ENCODE results near the gene AHCYL2. TPM values are rescaled to one million over a fixed set of nuclear protein-coding genes. Genes with fewer than 3 reads are reported as not detected.
A peak's percentile ranks its signal among the peaks of the same experiment; 100 is the strongest.

AHCYL2 gene
- total RNA-seq, 1 donor from 2014 or later: 91.0 TPM

DNA sequence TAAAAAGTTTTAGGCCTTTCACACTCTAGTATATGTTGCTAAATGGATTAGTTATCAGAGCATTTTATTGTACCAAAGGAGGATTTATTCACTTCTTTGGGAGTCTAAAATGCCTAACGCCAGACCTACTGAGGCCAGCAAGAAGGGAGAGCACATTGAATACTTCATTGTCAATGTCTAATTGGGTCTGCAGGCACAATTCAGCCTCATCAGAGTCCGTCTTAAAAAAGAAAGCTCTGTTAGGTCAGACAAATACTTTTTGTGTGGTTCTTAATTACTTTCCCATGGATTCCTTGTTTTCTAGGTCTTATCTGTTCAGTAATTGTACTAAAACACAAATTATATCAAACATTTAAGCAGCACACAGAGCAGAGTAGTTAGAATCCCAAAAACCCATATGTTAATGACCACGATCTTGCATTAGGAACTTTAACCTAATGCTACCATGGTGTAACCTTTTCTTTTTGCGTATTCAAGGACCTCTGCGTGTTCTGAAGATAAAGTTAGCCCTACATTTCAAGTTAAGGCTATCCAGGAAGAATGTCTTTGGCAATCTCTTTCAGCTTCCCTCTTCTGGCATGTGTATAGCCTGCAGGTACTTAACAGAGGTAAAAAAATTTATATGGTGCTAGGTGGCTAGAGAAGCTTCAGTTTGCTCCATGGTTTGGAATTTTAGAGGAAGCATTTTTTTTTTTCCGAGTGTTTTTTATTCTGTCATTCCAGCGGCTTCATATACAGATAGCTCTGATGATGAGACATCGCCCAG is 163.7 kb downstream of the AHCYL2 start:
- DNase-seq (no peak), ATAC-seq (peak in 1 of 2 donors; percentile 30)
- H3K27ac ChIP-seq: no peak overlapping the region
- H3K4me3 ChIP-seq: no peak overlapping the region
- H3K36me3 ChIP-seq: peaks cover 23% of the 10 kb centered on the region
- no peaks in the 10 kb centered on the region for H3K27me3 ChIP-seq (ENCODE audit: low read depth)
- H3K4me1 ChIP-seq: no peaks in the 10 kb centered on the region
- intact Hi-C loops (cut with DNase I): no loop called here
- H3K9me3 ChIP-seq: no peaks in the 10 kb centered on the region
- TF ChIP-seq, protein P1, sequence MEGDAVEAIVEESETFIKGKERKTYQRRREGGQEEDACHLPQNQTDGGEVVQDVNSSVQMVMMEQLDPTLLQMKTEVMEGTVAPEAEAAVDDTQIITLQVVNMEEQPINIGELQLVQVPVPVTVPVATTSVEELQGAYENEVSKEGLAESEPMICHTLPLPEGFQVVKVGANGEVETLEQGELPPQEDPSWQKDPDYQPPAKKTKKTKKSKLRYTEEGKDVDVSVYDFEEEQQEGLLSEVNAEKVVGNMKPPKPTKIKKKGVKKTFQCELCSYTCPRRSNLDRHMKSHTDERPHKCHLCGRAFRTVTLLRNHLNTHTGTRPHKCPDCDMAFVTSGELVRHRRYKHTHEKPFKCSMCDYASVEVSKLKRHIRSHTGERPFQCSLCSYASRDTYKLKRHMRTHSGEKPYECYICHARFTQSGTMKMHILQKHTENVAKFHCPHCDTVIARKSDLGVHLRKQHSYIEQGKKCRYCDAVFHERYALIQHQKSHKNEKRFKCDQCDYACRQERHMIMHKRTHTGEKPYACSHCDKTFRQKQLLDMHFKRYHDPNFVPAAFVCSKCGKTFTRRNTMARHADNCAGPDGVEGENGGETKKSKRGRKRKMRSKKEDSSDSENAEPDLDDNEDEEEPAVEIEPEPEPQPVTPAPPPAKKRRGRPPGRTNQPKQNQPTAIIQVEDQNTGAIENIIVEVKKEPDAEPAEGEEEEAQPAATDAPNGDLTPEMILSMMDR (IDR thresholded peaks at IDR 0.05): no peak

DNA sequence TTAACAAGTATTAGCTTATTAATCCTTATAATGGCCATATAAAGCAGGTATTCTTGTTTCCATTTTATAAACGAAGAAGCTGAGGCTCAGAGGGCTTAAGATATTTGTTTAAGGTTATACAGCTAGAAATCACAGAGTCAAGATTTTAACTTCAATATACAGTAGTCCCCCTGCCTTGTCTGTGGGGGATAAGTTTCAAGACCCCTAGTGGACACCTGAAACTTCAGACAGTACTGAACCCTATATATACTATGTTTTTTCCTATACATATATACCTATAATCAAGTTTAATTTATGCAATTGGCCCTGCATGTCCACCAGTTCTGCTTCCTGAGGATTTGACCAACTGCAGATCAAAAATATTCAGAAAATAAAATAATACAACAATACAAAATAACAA is 165.0 kb downstream of the AHCYL2 start:
- TF ChIP-seq, protein P1 (IDR thresholded peaks at IDR 0.05): no peak
- Histone ChIP-seq H3K4me3 (no peak overlapping the region), H3K27me3 (ENCODE audit: low read depth) (no peaks in the 10 kb centered on the region)

DNA sequence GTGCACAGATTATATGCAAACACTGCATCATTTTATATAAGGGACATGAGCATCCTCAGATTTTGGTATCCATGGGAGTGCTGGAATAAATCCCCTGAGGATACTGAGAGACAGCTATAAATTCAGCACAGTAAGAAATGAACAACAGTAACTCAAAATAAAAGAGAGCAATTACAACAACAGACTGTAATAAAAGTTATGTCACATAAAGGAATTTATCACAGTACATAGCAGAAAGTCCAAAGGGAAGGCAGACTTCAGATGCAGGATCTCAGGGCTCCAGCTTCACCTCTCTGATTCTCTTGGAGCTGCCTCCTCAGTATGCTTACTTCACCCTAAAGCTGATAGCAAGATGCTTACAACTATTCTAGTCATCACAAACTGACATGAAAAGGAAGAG is 165.5 kb downstream of the AHCYL2 start:
- TF ChIP-seq, protein P1 (IDR thresholded peaks at IDR 0.05): no peak
- DNase-seq (no peak), ATAC-seq (no peak)
- Histone ChIP-seq H3K36me3 (peaks cover 28% of the 10 kb centered on the region), H3K9me3 (no peaks in the 10 kb centered on the region), H3K4me3 (no peak overlapping the region), H3K27me3 (ENCODE audit: low read depth) (no peaks in the 10 kb centered on the region), H3K4me1 (no peaks in the 10 kb centered on the region), H3K27ac (no peak overlapping the region)
- intact Hi-C loops (cut with DNase I): no loop called here

More for the DNA sequence above, 165.0 kb downstream of the AHCYL2 start:
- peaks cover 24% of the 10 kb centered on the region for H3K36me3 ChIP-seq
- DNase-seq: no peak
- intact Hi-C loops (cut with DNase I): no loop called here
- H3K4me1 ChIP-seq: no peaks in the 10 kb centered on the region
- no peaks in the 10 kb centered on the region for H3K9me3 ChIP-seq
- ATAC-seq: no peak
- no peak overlapping the region for H3K27ac ChIP-seq

DNA sequence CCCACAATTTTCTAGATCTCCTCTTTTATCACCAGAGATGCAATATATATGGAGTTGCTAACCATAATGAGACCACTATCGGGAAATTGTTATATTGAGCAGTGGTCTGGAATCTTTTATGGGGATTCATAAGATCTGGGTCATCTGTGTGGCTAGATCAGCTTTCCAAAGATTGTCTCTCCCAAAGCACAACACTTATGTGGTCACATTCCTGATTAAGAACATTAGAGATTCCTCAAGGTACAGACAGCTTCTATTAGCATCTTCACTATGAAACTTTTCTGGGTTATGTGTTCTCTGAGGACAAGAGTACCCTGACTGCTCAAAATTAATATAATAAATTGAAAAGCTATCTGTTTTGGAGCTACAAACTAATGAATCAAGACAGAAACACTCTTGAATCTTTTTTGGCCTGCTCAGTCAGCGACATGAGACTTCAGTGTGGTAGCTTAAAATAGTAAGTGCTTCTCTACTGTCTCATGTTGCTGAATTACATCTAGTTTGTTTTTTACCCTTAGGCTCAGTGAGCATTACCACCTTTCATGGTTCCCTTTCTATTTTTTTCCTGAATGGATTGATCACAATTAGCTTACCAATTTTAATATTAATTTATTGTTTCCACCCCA is 166.8 kb downstream of the AHCYL2 start:
- H3K9me3 ChIP-seq: no peaks in the 10 kb centered on the region
- no peak overlapping the region for H3K4me3 ChIP-seq
- DNase-seq (no peak), ATAC-seq (no peak)
- no peak overlapping the region for H3K27ac ChIP-seq
- intact Hi-C loops (cut with DNase I): no loop called here
- TF ChIP-seq, protein P1 (IDR thresholded peaks at IDR 0.05): no peak
- peaks cover 28% of the 10 kb centered on the region for H3K36me3 ChIP-seq
- no peaks in the 10 kb centered on the region for H3K27me3 ChIP-seq (ENCODE audit: low read depth)
- no peaks in the 10 kb centered on the region for H3K4me1 ChIP-seq

DNA sequence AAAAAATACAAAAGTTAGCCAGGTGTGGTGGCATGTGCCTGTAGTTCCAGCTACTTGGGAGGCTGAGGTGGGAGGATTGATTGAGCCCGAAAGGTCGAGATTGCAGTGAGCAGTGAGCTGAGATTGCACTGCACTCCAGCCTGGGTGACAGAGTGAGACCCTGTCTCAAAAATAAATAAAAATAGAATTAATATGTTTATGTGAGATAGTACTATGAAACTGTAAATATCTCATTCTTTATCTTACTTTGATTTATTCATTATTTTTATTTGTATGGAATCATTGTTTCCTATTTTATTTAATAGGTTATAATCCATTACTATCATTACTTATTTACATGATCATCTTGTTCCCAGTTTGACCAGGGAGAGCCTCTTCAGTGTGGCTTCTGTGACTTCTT is 168.4 kb downstream of the AHCYL2 start:
- no peak for DNase-seq
- Histone ChIP-seq H3K9me3 (no peaks in the 10 kb centered on the region), H3K27me3 (ENCODE audit: low read depth) (no peaks in the 10 kb centered on the region), H3K4me3 (no peak overlapping the region), H3K36me3 (peaks cover 38% of the 10 kb centered on the region), H3K27ac (no peak overlapping the region), H3K4me1 (no peaks in the 10 kb centered on the region)
- intact Hi-C loops (cut with DNase I): no loop called here
- ATAC-seq: no peak
- TF ChIP-seq, protein P1 (IDR thresholded peaks at IDR 0.05): no peak
